Spleen (tissue), 11 donors: Measurements from ENCODE around the gene FOXJ1. TPM values are rescaled to one million over a fixed set of nuclear protein-coding genes. Genes with fewer than 3 reads are reported as not detected.
A peak's percentile ranks its signal among the peaks of the same experiment; 100 is the strongest.

Source experiments
- DNase-seq: peaks from one replicate; pipeline ENCODE4 v3.0.0-alpha.2; 2020
- H3K27ac ChIP-seq, 8 donors: fragments of 200-600 bp; sonication (generic) in 7 of 8; 1 replicate in 4 of 8; 2 replicates in 4 of 8; pipeline versions ENCODE4 v1.5.0 to v1.8.0; 2016 to 2021; ENCODE audit warnings: inconsistent platforms in 4 of 8, mild to moderate bottlenecking in 4 of 8, moderate library complexity in 1 of 8
- H3K27me3 ChIP-seq, 7 donors: fragments of 200-600 bp; sonication (generic) in 6 of 7; replicated peaks in 1 of 7; 1 replicate in 4 of 7; 2 replicates in 3 of 7; pipeline versions ENCODE4 v1.5.0 to v1.8.0; 2016 to 2021; ENCODE audit warnings: inconsistent platforms in 3 of 7, mild to moderate bottlenecking in 1 of 7
- H3K36me3 ChIP-seq, 6 donors: fragments of 200-600 bp; sonication (generic) in 5 of 6; 1 replicate in 4 of 6; 2 replicates in 2 of 6; pipeline versions ENCODE4 v1.5.0 to v1.8.0; 2016 to 2021; ENCODE audit warnings: inconsistent platforms in 2 of 6
- H3K4me1 ChIP-seq, 6 donors: fragments of 200-600 bp; sonication (generic) in 5 of 6; 1 replicate in 3 of 6; 2 replicates in 3 of 6; pipeline versions ENCODE4 v1.5.0 to v1.8.0; 2016 to 2021; ENCODE audit warnings: inconsistent platforms in 3 of 6
- H3K4me3 ChIP-seq, 8 donors: fragments of 200-600 bp; sonication (generic) in 7 of 8; 1 replicate in 4 of 8; 2 replicates in 4 of 8; pipeline versions ENCODE4 v1.5.0 to v1.8.0; 2016 to 2021; ENCODE audit warnings: inconsistent platforms in 4 of 8, mild to moderate bottlenecking in 4 of 8, moderate library complexity in 2 of 8
- H3K9me3 ChIP-seq, 8 donors: fragments of 200-600 bp; sonication (generic) in 7 of 8; 1 replicate in 4 of 8; 2 replicates in 4 of 8; pipeline versions ENCODE4 v1.5.0 to v1.8.0; 2016 to 2021; ENCODE audit warnings: inconsistent platforms in 4 of 8
- POLR2A ChIP-seq, 3 donors: fragments of 450-650 bp; IDR thresholded peaks; one replicate each; pipeline ENCODE4 v1.5.1; 2017; ENCODE audit warnings: antibody characterized with exemption in 3 of 3, mild to moderate bottlenecking in 1 of 3
- POLR2AphosphoS5 ChIP-seq, 3 donors: sonication (generic); formaldehyde crosslinking; IDR thresholded peaks; one replicate each; pipeline ENCODE4 v1.5.1; 2017; ENCODE audit warnings: antibody characterized with exemption in 3 of 3
- WGBS, 5 donors: extraction: QIAGEN DNeasy Blood & Tissue Kit in 3 of 5; methylation state at CpG; one replicate each; pipeline versions ENCODE4 v1.1.5 to v1.1.7; 2013 to 2018; 5-methylcytosine and 5-hydroxymethylcytosine counted together
- intact Hi-C: fragments of 100-400 bp; cut with DNase I; formaldehyde crosslinking; loops from one replicate; pipeline ENCODE4 v1.15.0; 2023; ENCODE audit warnings: low total_unique reads
- polyA plus RNA-seq, 3 donors: library from polyadenylated mRNA; stranded (reverse); fragments of 200-250 nt; gene quantifications; one replicate each; pipeline ENCODE4 v1.2.1, GENCODE V29; 2013
- total RNA-seq, 7 donors: library from RNA; depleted of rRNA in 3 of 7; stranded (reverse); fragments of >200 nt in 3 of 7; fragmentation: NEBNext Ultra II Directional in 4 of 7; extraction: Animal tissue kit (Norgen Biotek cat#: 25700) in 4 of 7; gene quantifications; one replicate each; pipeline versions ENCODE4 v1.1.0 to v1.2.1, GENCODE V29; 2016 to 2021
- TF ChIP-seq, protein P1 (sequence below), 11 experiments: fragments of 200-600 bp in 7 of 11; fragments of 450-650 bp in 4 of 11; sonication (generic) in 4 of 11; IDR thresholded peaks in 8 of 11; conservative IDR thresholded peaks in 3 of 11; 1 replicate in 7 of 11; 2 replicates in 4 of 11; pipeline versions ENCODE4 v1.4.0 to v1.8.0; 2016 to 2021; ENCODE audit warnings: antibody characterized with exemption in 11 of 11, inconsistent platforms in 4 of 11, mild to moderate bottlenecking in 1 of 11
- donor health status: healthy with polysubstance abuse.
- donor health status: DM: no; HTN: no; CAD: no; lungs with moderate emphysema.
- donor health status: DM: no; HTN: no; CAD: no.
- donor health status: Bipolar disorder and iron deficiency.
- donor health status: healthy.
- donor health status: DM: no; HTN: no; CAD: no.
- donor health status: DM: yes; HTN: yes; CAD: no.

Gene FOXJ1
- total and polyA plus RNA-seq, 10 donors = 0.05 to 0.13 TPM; not detected in 8

DNA sequence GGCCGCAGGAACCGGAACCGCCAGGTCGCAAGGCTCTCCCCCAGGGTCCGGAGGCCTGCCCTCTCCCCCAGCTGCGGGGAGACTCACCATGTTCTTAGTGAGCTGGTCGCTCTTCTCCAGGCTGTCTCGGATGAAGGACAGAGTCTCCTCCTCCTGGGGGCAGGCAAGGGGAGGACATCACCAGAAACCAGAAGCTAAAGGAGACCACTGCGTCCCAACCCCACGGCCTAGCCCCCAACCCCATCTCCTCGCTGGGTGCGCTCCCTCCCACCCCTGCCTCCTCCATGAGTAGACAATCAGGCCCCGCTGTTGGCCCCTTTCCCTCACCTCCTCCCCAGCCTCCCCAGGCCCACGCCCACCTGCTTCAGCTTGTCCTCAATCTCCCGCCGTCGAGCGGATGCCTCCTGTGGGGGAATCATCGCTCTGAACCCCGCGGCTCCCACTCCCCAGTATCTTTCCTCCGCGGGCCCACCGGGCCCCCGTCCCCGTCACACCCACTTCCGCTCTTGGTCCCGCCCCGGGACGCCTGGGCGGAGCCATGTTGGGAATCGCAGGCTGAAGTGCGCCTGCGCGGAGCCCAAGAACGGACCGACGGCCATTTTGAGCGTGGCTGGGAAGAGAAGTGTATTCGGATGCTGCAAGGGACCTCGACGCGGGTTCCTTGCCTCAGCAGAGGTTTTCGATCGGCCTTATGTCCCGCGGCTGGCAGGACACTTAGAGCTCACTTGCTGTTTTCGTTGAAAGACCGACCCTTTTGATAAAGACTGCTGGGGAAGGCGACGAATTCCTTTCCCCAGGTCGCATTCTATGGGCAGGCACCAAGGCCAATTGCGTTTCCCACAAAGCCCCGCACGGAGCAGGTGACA, 37.5 kb downstream of the FOXJ1 start, which contains the start of gene EXOC7:
Gene EXOC7 (minus strand): TSS at position 514 of the 866 bp plus-strand sequence. CDS start 95 bp downstream, at position 419.
- WGBS, 5 donors = 4 to 8% (median 5%) methylated on average over 38 to 55 of the region's 55 CpGs

DNA sequence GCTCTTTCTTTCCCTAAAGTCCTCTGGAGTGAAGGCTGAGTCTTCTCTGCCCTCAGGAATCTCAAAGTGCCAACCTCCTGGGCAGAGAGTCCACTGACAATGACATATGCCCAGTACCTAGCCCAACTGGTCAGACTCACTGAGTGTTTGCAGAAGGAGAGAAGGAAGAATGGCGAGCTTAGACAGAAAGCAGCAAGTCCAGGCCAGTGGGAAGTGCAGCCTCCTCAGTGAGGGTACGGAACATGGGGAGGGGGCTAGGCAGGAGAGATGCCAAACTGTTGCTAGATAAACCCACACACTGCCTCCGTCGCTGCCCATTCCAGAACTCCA, 38.1 kb downstream of the FOXJ1 start:
- WGBS, 5 donors = 3 to 11% (median 5%) methylated on average over 2 to 4 of the region's 4 CpGs
- Histone ChIP-seq H3K4me3 (peak overlapping the region; percentile 51 to 88 (median 77)), H3K4me1 (peaks cover 11 to 46% (median 26%) of the 10 kb centered on the region in 6 donors), H3K36me3 (peaks cover 0 to 40% (median 36%) of the 10 kb centered on the region in 6 donors), H3K27me3 (no peaks in the 10 kb centered on the region), H3K27ac (peak overlapping the region; percentile 64 to 93 (median 88)), H3K9me3 (no peaks in the 10 kb centered on the region)
- TF ChIP-seq POLR2A (IDR thresholded peaks at IDR 0.05) (no peak), POLR2AphosphoS5 (IDR thresholded peaks at IDR 0.05) (no peak)
- intact Hi-C loops = no loop called here
- DNase-seq = no peak

More for the DNA sequence above, 37.5 kb downstream of the FOXJ1 start, which contains the start of gene EXOC7:
- peaks cover 11 to 46% (median 26%) of the 10 kb centered on the region in 6 donors for H3K4me1 ChIP-seq
- H3K27ac ChIP-seq = peak within 1 kb of the TSS; percentile 64 to 93 (median 88)
- peak; percentile 98 for DNase-seq
- TF ChIP-seq POLR2A (IDR thresholded peaks at IDR 0.05) = peak in 1 of 3 donors; percentile 8
- TF ChIP-seq, protein P1, sequence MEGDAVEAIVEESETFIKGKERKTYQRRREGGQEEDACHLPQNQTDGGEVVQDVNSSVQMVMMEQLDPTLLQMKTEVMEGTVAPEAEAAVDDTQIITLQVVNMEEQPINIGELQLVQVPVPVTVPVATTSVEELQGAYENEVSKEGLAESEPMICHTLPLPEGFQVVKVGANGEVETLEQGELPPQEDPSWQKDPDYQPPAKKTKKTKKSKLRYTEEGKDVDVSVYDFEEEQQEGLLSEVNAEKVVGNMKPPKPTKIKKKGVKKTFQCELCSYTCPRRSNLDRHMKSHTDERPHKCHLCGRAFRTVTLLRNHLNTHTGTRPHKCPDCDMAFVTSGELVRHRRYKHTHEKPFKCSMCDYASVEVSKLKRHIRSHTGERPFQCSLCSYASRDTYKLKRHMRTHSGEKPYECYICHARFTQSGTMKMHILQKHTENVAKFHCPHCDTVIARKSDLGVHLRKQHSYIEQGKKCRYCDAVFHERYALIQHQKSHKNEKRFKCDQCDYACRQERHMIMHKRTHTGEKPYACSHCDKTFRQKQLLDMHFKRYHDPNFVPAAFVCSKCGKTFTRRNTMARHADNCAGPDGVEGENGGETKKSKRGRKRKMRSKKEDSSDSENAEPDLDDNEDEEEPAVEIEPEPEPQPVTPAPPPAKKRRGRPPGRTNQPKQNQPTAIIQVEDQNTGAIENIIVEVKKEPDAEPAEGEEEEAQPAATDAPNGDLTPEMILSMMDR (IDR thresholded peaks at IDR 0.05 in 8 of 11, conservative IDR thresholded peaks at IDR 0.05 in 3 of 11) = peak in 2 of 11 experiments; percentile 14 to 37
- TF ChIP-seq POLR2AphosphoS5 (IDR thresholded peaks at IDR 0.05) = peak; percentile 92 to 96 (median 93)
- H3K9me3 ChIP-seq = no peaks in the 10 kb centered on the region
- H3K27me3 ChIP-seq = no peaks in the 10 kb centered on the region
- intact Hi-C loops = no loop called here
- H3K36me3 ChIP-seq = peaks cover 0 to 34% (median 31%) of the 10 kb centered on the region in 6 donors
- H3K4me3 ChIP-seq = peak within 1 kb of the TSS; percentile 51 to 88 (median 77)

DNA sequence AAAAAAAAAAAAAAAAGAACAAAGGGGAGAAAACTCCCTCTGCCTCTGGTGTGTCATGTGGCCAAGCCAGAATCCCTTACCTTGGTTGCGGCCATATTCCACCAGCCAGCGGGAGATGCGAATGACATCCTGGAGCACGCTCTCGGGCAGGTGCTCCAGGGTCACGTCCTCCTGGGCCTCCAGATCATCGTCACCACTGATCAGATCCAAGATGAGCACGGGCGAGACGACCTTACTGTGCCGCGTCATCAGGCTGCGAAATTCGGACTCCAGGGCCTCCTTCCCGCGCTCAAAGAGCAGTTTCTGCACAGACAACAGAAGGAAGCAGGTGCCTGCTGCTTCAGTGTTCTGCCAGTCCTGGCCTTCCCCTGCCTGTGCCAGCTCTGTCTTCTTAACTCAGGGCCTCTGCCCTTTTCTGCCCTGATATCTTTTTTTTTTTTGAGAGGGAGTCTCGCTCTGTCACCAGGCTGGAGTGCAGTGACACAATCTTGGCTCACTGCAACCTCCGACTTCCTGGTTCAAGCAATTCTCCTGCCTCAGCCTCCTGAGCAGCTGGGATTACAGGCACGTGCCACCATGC, 43.2 kb downstream of the FOXJ1 start:
- Histone ChIP-seq H3K9me3 (no peaks in the 10 kb centered on the region), H3K4me1 (peaks cover 9 to 19% (median 15%) of the 10 kb centered on the region in 6 donors), H3K27me3 (no peaks in the 10 kb centered on the region), H3K4me3 (no peak overlapping the region), H3K27ac (no peak overlapping the region), H3K36me3 (peaks cover 0 to 91% (median 85%) of the 10 kb centered on the region in 6 donors)
- TF ChIP-seq, protein P1 (IDR thresholded peaks at IDR 0.05 in 8 of 11, conservative IDR thresholded peaks at IDR 0.05 in 3 of 11) = no peak
- no peak for TF ChIP-seq POLR2A (IDR thresholded peaks at IDR 0.05)
- no peak for TF ChIP-seq POLR2AphosphoS5 (IDR thresholded peaks at IDR 0.05)
- no peak for DNase-seq
- WGBS, 5 donors = 91 to 92% (median 91%) methylated on average over 18 to 19 of the region's 19 CpGs
- intact Hi-C loops = no loop called here

DNA sequence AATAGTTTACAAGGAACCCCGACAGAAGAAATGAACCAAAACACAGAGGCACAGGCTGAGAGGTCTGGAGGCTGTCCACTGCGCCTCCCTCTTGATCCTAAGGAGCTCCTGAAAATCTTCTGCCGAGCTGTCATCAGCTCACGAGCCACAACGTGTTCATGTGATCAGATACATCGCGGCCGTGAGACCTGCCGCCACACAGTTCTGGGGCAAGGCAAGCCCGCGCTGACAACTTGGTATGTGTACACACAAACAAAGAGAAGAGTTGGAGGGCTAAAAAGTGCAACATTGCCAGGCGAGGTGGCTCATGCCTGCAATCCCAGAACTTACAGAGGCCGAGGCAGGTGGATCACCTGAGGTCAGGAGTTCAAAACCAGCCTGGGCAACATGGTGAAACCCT, 45.1 kb downstream of the FOXJ1 start:
- TF ChIP-seq, protein P1 (IDR thresholded peaks at IDR 0.05 in 8 of 11, conservative IDR thresholded peaks at IDR 0.05 in 3 of 11) = no peak
- TF ChIP-seq POLR2A (IDR thresholded peaks at IDR 0.05) (no peak), POLR2AphosphoS5 (IDR thresholded peaks at IDR 0.05) (no peak)
- intact Hi-C loops = no loop called here
- DNase-seq = peak; percentile 56
- H3K4me1 ChIP-seq = peaks cover 0 to 10% (median 0%) of the 10 kb centered on the region in 6 donors
- no peak overlapping the region for H3K27ac ChIP-seq
- no peak overlapping the region for H3K4me3 ChIP-seq
- peaks cover 0 to 100% (median 92%) of the 10 kb centered on the region in 6 donors for H3K36me3 ChIP-seq
- 87 to 98% (median 92%) methylated on average over 13 of the region's 13 CpGs for WGBS, 5 donors
- no peaks in the 10 kb centered on the region for H3K27me3 ChIP-seq
- no peaks in the 10 kb centered on the region for H3K9me3 ChIP-seq
